ENCODE measurements around the gene CCDC27.

DNA sequence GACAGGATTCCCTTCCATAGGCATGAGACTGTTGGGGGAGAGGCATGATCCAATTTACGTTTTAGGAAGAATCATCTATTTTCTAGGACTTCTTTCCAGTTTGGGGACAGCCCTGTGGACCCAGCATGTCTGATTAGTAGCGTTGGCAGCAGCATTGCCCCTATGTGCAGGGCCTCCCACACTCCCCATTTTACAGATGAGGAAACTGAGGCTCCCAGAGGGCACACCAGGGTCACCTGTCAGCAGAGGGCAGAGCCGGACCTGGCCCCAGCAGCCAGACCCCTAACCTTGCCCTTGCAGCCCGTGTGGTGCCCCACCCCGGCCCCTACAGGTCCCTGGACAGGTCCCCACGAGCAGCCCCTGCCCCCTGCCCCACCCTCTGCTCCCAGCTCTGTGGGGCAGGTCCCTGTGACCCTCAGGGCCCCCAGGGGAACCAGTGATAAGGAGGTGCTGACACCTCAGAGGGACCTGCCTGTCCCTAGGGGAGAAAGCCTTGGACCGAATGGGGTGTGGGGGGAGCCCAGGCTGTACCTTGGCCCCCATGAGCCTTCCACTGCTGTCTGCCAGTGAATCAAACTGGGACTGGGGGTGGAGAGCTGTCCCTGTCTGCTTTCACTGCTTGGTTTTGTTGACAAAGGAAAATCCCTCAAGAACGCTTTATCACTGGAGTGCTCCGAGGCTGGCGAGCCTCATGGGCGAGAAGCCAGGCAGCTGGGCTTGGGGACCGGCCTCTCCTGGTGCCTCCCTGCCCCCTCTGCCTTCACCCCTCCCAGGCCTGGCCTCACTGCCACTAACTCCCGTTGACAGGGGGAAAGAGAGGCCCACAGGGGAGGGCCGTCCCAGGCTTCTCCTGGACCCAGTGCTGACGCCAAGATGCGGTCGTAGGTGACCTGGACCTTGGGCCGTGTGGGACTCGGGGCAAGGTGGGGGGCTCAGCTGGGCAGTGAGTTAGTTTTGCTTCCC lies 39.4 kb upstream of the CCDC27 start:
- TF ChIP-seq, protein P1, sequence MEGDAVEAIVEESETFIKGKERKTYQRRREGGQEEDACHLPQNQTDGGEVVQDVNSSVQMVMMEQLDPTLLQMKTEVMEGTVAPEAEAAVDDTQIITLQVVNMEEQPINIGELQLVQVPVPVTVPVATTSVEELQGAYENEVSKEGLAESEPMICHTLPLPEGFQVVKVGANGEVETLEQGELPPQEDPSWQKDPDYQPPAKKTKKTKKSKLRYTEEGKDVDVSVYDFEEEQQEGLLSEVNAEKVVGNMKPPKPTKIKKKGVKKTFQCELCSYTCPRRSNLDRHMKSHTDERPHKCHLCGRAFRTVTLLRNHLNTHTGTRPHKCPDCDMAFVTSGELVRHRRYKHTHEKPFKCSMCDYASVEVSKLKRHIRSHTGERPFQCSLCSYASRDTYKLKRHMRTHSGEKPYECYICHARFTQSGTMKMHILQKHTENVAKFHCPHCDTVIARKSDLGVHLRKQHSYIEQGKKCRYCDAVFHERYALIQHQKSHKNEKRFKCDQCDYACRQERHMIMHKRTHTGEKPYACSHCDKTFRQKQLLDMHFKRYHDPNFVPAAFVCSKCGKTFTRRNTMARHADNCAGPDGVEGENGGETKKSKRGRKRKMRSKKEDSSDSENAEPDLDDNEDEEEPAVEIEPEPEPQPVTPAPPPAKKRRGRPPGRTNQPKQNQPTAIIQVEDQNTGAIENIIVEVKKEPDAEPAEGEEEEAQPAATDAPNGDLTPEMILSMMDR (IDR thresholded peaks at IDR 0.05) = no peak
- TF ChIP-seq POLR2A (IDR thresholded peaks at IDR 0.05) = no peak
